SJCRH30 (cell line): ENCODE results near the gene TBC1D22B. TPM values are rescaled to one million over a fixed set of nuclear protein-coding genes. Genes with fewer than 3 reads are reported as not detected.

Experiments
- DNase-seq, 2 experiments: peaks; one replicate each; pipeline ENCODE4 v3.0.0-alpha.2; 2015 to 2020
- H3K27ac ChIP-seq: fragments of 250-450 bp; sonication (Bioruptor Pico); 2 replicates; pipeline ENCODE4 v1.5.1; 2020; ENCODE audit warnings: mild to moderate bottlenecking, moderate library complexity
- H3K27me3 ChIP-seq: fragments of 250-450 bp; sonication (Bioruptor Pico); 2 replicates; pipeline ENCODE4 v1.5.1; 2020; ENCODE audit warnings: mild to moderate bottlenecking, moderate library complexity
- H3K36me3 ChIP-seq: fragments of 250-450 bp; sonication (Bioruptor Pico); 2 replicates; pipeline ENCODE4 v1.5.1; 2020; ENCODE audit warnings: mild to moderate bottlenecking, moderate library complexity
- H3K4me1 ChIP-seq: fragments of 250-450 bp; sonication (Bioruptor Pico); 2 replicates; pipeline ENCODE4 v1.5.1; 2020; ENCODE audit warnings: mild to moderate bottlenecking, moderate library complexity
- H3K4me3 ChIP-seq: fragments of 250-450 bp; sonication (Bioruptor Pico); 2 replicates; pipeline ENCODE4 v1.5.1; 2020; ENCODE audit warnings: mild to moderate bottlenecking, moderate library complexity
- H3K9me3 ChIP-seq: fragments of 250-450 bp; sonication (Bioruptor Pico); replicated peaks from 2 replicates; pipeline ENCODE4 v1.5.1; 2020; ENCODE audit warnings: mild to moderate bottlenecking, moderate library complexity
- total RNA-seq: library from RNA; depleted of rRNA; stranded (reverse); fragments of >200 nt; shearing (Covaris generic); gene quantifications from 2 replicates; pipeline ENCODE4 v1.2.3, GENCODE V29; 2014; rRNA removed

The TBC1D22B gene
- 11.0 and 11.2 TPM in 2 replicates for total RNA-seq

DNA sequence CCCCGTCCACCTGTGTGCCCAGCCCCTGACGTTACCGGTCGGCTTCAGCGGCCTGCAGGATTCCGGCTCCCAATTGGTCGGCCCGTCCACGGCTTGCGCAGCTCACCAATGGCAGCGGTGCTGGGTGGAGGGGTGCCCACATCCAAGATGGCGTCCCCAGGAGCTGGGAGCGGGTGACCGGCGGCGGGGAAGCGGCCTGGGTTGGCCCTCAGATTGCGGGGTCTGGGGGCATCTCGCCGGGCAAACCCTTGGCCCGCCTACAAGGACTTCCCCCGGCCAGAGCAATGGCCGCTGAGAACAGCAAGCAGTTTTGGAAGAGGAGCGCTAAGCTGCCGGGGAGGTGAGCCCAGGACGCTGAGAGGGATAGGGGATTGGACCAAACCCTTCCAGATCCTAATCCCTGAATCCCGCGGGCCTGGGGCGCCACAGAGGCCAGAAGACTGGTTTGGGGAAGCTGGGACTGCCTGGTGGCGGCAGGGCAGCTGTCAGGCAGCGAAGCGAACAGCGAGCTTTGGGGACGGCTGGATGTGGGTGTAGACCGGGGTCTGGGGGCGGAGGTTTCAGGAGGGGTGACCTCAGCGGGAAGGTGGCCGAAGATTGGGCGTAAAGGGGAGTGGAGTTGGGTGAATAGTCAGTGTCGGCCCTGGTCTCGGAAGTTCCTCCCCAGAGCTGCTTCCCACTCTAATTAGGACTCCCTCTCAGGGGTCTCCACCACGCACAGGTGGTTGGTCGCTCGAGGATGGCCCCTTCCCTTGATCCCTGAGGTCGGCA is at the start of gene TBC1D22B, which contains the start of gene TMEM217:
TSS of gene TBC1D22B (plus strand) at position 139 of the 771 bp plus-strand sequence. CDS start at position 285, 146 bp downstream.
TSS of gene TMEM217 (minus strand) at position 511 of the 771 bp plus-strand sequence. CDS start 39,114 bp downstream, outside the sequence.
- Histone ChIP-seq H3K36me3 (no peaks in the 10 kb centered on the region), H3K4me1 (peaks cover 4% of the 10 kb centered on the region; the same call in 1 of the 2 replicates), H3K27me3 (no peaks in the 10 kb centered on the region), H3K27ac (peak within 1 kb of the TSS; percentile 74), H3K4me3 (peak within 1 kb of the TSS; percentile 78), H3K9me3 (no peaks in the 10 kb centered on the region)
- DNase-seq, result peak; percentile 94 to 95

DNA sequence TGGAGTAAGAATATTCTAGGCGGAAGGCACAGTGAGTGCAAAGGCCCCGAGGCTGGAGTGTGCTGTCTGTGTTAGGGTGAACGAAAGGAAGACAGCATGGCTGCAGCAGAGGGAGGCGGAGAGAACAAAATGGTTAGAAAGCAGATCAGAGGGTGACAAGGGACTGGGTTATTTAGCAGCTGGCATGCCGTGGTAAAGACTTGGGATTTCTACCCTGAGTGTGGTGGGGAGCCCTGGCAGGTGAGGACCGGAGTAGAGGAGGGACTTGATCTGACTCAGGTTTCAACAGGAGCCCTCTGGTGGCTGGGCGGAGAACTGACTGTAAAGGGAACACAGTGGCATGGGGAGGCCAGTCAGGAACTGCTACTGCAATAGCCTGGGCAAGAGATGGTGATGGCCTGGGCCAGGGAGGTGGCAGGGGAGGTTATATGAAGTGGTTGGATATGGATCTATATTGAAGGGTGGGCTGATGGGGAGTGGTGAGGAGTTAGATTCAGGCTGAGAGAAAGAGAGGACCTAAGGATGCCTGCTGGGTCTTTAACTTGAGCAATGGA is 49.6 kb upstream of the TBC1D22B start:
- Histone ChIP-seq H3K4me1 (peaks cover 4% of the 10 kb centered on the region; the same call in 1 of the 2 replicates), H3K4me3 (no peak overlapping the region), H3K9me3 (no peaks in the 10 kb centered on the region), H3K27ac (no peak overlapping the region), H3K27me3 (no peaks in the 10 kb centered on the region; the same call in 1 of the 2 replicates), H3K36me3 (no peaks in the 10 kb centered on the region)
- DNase-seq, result peak; percentile 84 to 91

DNA sequence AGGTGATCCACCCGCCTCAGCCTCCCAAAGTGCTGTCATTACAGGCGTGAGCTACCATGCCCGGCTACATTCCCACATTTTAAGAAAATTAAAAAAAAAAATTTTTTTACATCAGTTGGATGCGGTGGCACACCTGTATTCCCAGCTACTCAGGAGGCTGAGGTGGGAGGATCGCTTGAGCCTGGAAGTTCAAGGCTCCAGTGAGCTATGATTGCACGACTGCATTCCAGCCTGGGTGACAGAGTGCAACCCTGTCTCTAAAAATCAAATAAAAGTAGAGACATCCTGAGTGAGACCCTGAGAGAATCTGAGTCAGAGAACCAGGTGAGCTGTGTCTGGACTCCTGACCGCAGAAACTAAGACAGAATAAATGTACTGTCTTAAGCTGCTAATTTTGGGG is 48.8 kb upstream of the TBC1D22B start:
- DNase-seq, result no peak
- Histone ChIP-seq H3K27me3 (no peaks in the 10 kb centered on the region; the same call in 1 of the 2 replicates), H3K36me3 (no peaks in the 10 kb centered on the region), H3K4me1 (peaks cover 4% of the 10 kb centered on the region; the same call in 1 of the 2 replicates), H3K9me3 (no peaks in the 10 kb centered on the region), H3K4me3 (no peak overlapping the region), H3K27ac (no peak overlapping the region)

- no peaks in the 10 kb centered on the region for H3K27me3 ChIP-seq
- H3K4me1 ChIP-seq, result no peaks in the 10 kb centered on the region
- DNase-seq, result peak in 1 of 2 experiments; percentile 31
- H3K4me3 ChIP-seq, result no peak overlapping the region
- no peaks in the 10 kb centered on the region for H3K9me3 ChIP-seq
- H3K27ac ChIP-seq, result no peak overlapping the region
- H3K36me3 ChIP-seq, result no peaks in the 10 kb centered on the region
Measured at GRCh38 chr6:37209461-37210205, 47.9 kb upstream of the TBC1D22B start.

- no peaks in the 10 kb centered on the region for H3K4me1 ChIP-seq
- H3K4me3 ChIP-seq, result no peak overlapping the region
- no peaks in the 10 kb centered on the region for H3K9me3 ChIP-seq
- H3K27ac ChIP-seq, result no peak overlapping the region
- H3K36me3 ChIP-seq, result no peaks in the 10 kb centered on the region
- H3K27me3 ChIP-seq, result no peaks in the 10 kb centered on the region
- peak; percentile 76 to 91 for DNase-seq
Measured at GRCh38 chr6:37210313-37210968, 47.1 kb upstream of the TBC1D22B start.

- H3K9me3 ChIP-seq, result no peaks in the 10 kb centered on the region
- no peak for DNase-seq
- no peaks in the 10 kb centered on the region for H3K27me3 ChIP-seq
- H3K27ac ChIP-seq, result no peak overlapping the region
- no peak overlapping the region for H3K4me3 ChIP-seq
- H3K4me1 ChIP-seq, result no peaks in the 10 kb centered on the region
- H3K36me3 ChIP-seq, result no peaks in the 10 kb centered on the region
Measured at GRCh38 chr6:37212268-37212667, 45.3 kb upstream of the TBC1D22B start.

GRCh38 chr6:37218061-37218460 is 39.5 kb upstream of the TBC1D22B start:
- Histone ChIP-seq H3K36me3 (no peaks in the 10 kb centered on the region), H3K27ac (no peak overlapping the region), H3K27me3 (no peaks in the 10 kb centered on the region), H3K4me1 (0 out of 2 replicates have a peak, but pooled peaks cover 4% of the 10 kb centered on the region), H3K9me3 (no peaks in the 10 kb centered on the region), H3K4me3 (no peak overlapping the region)
- no peak for DNase-seq

DNA sequence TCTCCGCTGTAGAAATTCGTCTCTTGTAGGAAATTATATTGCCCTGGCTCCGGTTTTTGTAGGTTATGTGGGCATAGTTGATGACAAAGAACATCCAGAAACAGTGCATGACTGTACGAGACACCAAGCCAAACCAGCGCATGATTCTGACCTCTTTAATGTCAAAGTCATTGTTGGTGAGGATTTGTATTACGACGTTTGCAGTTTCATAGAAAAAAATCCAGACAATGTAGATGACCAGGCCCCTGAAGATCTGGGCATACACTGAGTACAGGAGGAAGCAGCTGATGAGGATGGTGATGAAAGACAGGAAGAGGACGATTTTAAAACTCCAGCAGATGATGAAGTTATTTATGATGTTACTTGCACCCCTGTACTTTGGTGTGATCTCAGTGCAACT is 39.1 kb upstream of the TBC1D22B start:
- H3K27me3 ChIP-seq, result no peaks in the 10 kb centered on the region
- no peak overlapping the region for H3K27ac ChIP-seq

DNA sequence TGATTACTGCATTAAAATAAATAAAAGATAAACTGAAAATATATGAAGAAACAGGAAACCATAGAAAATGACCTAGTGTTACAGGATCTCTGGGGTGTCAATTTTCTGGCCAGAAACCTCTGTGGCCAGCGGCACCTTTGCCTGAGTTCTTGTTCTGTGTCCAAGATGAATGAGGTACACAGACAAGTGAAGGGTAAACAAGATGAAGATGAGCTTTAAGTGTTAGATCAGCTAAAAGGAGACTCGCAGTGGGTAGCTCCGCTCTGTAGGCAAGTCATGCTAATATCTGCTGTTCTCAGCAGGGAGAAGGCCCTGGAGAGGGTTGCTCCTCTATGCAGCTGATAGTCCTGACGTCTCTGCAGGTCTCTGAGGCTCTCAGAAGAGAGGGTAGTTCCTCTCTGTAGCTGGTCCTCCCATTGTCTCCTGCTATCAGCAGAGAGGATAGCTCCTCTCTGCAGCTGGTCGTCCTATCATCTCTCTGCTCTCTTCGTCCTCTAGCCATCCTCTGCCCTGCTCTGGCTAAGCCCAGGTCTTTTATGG is 35.9 kb upstream of the TBC1D22B start:
- DNase-seq, result no peak
- Histone ChIP-seq H3K27ac (peak overlapping the region; percentile 22; the same call in 1 of the 2 replicates), H3K9me3 (no peaks in the 10 kb centered on the region), H3K4me1 (0 out of 2 replicates have a peak, but pooled peaks cover 4% of the 10 kb centered on the region), H3K27me3 (no peaks in the 10 kb centered on the region), H3K36me3 (no peaks in the 10 kb centered on the region), H3K4me3 (peak overlapping the region; percentile 64)

More for the DNA sequence above, 39.1 kb upstream of the TBC1D22B start:
- Histone ChIP-seq H3K4me1 (0 out of 2 replicates have a peak, but pooled peaks cover 4% of the 10 kb centered on the region), H3K9me3 (no peaks in the 10 kb centered on the region), H3K36me3 (no peaks in the 10 kb centered on the region), H3K4me3 (no peak overlapping the region)
- DNase-seq, result no peak

GRCh38 chr6:37222125-37222967 is 35.2 kb upstream of the TBC1D22B start:
- Histone ChIP-seq H3K9me3 (no peaks in the 10 kb centered on the region), H3K27me3 (no peaks in the 10 kb centered on the region), H3K36me3 (no peaks in the 10 kb centered on the region), H3K4me1 (0 out of 2 replicates have a peak, but pooled peaks cover 4% of the 10 kb centered on the region), H3K27ac (peak overlapping the region; percentile 46), H3K4me3 (peak overlapping the region; percentile 64)
- peak; percentile 96 for DNase-seq

DNA sequence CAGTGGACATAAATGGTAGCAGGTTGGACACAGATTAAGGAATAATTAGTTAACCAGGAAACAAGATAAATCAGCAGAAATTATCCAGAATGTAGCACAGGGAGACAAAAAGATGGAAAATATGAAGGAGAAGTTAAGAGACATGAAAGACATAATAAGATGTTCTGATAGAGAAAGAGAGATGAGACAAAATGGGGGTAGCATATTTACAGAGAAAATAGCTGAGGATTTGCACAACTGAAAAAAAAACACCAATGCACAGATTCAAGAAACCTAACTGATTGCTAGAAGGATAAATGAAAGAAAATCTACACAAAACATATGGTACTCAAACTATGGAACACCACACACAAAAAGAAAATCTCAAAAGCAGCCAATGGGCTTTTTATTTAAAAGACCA is 34.6 kb upstream of the TBC1D22B start:
- Histone ChIP-seq H3K4me3 (peak overlapping the region; percentile 64), H3K9me3 (no peaks in the 10 kb centered on the region), H3K4me1 (0 out of 2 replicates have a peak, but pooled peaks cover 4% of the 10 kb centered on the region), H3K27ac (peak overlapping the region; percentile 46), H3K36me3 (no peaks in the 10 kb centered on the region), H3K27me3 (no peaks in the 10 kb centered on the region)
- no peak for DNase-seq

DNA sequence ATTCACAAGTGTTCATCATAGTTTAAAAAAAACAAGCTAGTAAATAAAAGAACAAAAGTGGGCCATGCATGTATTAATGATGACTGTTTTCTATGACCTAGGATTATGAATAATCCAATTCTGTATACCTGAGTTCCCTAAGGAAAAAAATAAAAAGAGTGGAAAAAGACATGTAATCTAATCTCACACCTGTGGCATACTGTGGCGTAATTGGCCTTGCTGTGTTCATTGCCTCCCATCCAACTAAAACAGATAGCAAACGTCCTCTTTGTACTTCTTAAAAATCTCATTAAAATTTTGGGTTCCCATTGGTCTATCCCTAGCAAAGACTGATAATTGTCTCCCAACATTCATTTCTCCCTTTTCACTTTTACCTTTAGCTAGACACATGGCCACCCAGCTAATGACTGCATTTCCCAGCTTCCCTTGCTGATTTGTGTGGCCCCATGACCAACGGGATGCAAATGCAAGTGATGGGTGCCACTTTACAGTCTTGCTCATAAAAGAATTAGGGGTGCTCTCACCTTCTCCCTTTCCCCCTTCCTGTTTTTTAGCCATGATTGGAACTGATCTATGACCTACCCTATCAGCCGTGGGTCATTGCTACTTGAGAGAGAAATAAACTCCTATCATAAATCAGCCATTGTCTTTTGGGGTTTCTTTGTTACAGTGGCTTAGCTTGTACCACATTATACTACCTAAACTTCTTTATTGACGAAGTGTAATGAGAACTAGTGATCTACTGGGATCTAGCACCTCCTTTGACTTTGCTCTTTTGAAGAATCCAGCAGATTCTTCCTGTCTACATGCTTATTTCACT is 32.0 kb upstream of the TBC1D22B start:
- no peak overlapping the region for H3K27ac ChIP-seq

More for the DNA sequence above, 32.0 kb upstream of the TBC1D22B start:
- H3K4me3 ChIP-seq, result no peak overlapping the region
- DNase-seq, result no peak
- H3K36me3 ChIP-seq, result no peaks in the 10 kb centered on the region
- 0 out of 2 replicates have a peak, but pooled peaks cover 4% of the 10 kb centered on the region for H3K4me1 ChIP-seq
- no peaks in the 10 kb centered on the region for H3K9me3 ChIP-seq
- no peaks in the 10 kb centered on the region for H3K27me3 ChIP-seq
